Measurements from ENCODE around the gene BLACAT1.
A peak's percentile ranks its signal among the peaks of the same experiment; 100 is the strongest.

BLACAT1 gene

DNA sequence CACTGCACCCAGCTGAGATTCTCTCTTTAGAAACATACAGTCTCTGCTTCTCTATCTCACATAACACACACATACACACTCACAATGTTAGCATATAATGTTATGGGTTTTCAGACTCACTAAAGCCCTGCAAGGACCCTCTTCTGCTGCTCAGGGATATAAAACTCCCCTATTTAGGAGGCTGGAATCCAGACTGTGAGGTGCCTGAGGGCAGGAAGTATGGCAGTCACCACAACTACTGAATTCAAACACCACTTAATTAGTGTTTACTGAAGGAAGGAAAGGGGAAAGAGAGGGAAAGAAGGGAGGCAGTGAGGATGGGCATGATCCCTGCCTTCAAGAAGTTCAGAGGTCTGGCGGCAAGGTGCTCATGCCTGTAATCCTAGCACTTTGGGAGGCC is 40.8 kb upstream of the BLACAT1 start:
- TF ChIP-seq CEBPB (IDR thresholded peaks at IDR 0.05) (no peak), EP300 (IDR thresholded peaks at IDR 0.05; ENCODE audit: borderline replicate concordance) (no peak), TCF12 (IDR thresholded peaks at IDR 0.05; ENCODE audit: low read depth) (no peak), EGR1 (IDR thresholded peaks at IDR 0.05) (no peak), TAF1 (IDR thresholded peaks at IDR 0.05; ENCODE audit: low read depth) (no peak), YY1 (IDR thresholded peaks at IDR 0.05; ENCODE audit: low read depth) (no peak)
- TF ChIP-seq, protein P1, sequence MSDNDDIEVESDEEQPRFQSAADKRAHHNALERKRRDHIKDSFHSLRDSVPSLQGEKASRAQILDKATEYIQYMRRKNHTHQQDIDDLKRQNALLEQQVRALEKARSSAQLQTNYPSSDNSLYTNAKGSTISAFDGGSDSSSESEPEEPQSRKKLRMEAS (IDR thresholded peaks at IDR 0.05), result no peak
- TF ChIP-seq, protein P2, sequence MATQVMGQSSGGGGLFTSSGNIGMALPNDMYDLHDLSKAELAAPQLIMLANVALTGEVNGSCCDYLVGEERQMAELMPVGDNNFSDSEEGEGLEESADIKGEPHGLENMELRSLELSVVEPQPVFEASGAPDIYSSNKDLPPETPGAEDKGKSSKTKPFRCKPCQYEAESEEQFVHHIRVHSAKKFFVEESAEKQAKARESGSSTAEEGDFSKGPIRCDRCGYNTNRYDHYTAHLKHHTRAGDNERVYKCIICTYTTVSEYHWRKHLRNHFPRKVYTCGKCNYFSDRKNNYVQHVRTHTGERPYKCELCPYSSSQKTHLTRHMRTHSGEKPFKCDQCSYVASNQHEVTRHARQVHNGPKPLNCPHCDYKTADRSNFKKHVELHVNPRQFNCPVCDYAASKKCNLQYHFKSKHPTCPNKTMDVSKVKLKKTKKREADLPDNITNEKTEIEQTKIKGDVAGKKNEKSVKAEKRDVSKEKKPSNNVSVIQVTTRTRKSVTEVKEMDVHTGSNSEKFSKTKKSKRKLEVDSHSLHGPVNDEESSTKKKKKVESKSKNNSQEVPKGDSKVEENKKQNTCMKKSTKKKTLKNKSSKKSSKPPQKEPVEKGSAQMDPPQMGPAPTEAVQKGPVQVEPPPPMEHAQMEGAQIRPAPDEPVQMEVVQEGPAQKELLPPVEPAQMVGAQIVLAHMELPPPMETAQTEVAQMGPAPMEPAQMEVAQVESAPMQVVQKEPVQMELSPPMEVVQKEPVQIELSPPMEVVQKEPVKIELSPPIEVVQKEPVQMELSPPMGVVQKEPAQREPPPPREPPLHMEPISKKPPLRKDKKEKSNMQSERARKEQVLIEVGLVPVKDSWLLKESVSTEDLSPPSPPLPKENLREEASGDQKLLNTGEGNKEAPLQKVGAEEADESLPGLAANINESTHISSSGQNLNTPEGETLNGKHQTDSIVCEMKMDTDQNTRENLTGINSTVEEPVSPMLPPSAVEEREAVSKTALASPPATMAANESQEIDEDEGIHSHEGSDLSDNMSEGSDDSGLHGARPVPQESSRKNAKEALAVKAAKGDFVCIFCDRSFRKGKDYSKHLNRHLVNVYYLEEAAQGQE (IDR thresholded peaks at IDR 0.05; ENCODE audit: low read depth), result no peak

DNA sequence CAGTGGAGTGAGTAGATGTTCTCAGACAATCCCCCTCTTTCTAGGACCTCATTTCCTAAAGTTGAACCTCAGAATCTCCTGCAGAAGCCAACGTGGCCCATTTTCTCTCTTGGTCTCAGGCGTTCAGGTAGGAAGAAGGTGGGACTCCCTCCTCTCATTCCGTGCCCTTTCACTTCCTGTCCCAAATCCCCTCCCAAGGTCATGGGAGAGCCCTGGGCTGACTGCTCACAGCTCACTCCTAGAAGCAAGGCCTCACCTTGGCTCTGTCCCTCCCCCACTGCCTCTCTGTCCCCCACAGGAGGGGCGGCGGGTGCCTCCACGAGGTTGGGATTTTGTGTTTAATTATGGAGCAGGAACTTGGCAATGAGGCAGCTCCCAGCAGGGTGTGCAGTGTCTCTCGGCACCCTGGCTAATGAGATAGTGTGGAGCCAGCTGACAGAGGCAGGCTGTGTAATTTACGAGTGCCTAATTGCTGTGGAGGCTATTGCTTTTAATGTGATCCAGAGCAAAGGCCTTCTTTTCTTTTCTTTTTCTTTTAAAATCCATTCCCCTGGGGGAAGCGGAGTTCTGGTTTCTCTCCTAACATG is 39.5 kb upstream of the BLACAT1 start:
- peak; percentile 42; the same call in 1 of the 2 replicates for TF ChIP-seq TEAD4 (IDR thresholded peaks at IDR 0.05)
- TF ChIP-seq CREB1 (IDR thresholded peaks at IDR 0.05; ENCODE audit: low read depth), result no peak
- TF ChIP-seq, protein P1 (IDR thresholded peaks at IDR 0.05), result peak; percentile 41; the same call in 1 of the 2 replicates
- TF ChIP-seq EGR1 (IDR thresholded peaks at IDR 0.05), result no peak
- TF ChIP-seq EP300 (IDR thresholded peaks at IDR 0.05; ENCODE audit: borderline replicate concordance), result peak; percentile 58; the same call in 1 of the 2 replicates
- TF ChIP-seq RAD21 (IDR thresholded peaks at IDR 0.05; ENCODE audit: low read depth), result no peak
- peak; percentile 84 for TF ChIP-seq TCF12 (IDR thresholded peaks at IDR 0.05; ENCODE audit: low read depth)
- 0 out of 2 replicates have a peak, but pooled peaks have one; percentile 46 for TF ChIP-seq ZBTB7A (IDR thresholded peaks at IDR 0.05; ENCODE audit: low read depth)
- TF ChIP-seq CEBPB (IDR thresholded peaks at IDR 0.05), result no peak
- no peak for TF ChIP-seq FOXM1 (IDR thresholded peaks at IDR 0.05; ENCODE audit: borderline replicate concordance, low read depth)
- TF ChIP-seq TAF1 (IDR thresholded peaks at IDR 0.05; ENCODE audit: low read depth), result no peak
- TF ChIP-seq, protein P2 (IDR thresholded peaks at IDR 0.05; ENCODE audit: low read depth), result no peak
- no peak for TF ChIP-seq YY1 (IDR thresholded peaks at IDR 0.05; ENCODE audit: low read depth)
- TF ChIP-seq NFIC (IDR thresholded peaks at IDR 0.05), result peak; percentile 94

DNA sequence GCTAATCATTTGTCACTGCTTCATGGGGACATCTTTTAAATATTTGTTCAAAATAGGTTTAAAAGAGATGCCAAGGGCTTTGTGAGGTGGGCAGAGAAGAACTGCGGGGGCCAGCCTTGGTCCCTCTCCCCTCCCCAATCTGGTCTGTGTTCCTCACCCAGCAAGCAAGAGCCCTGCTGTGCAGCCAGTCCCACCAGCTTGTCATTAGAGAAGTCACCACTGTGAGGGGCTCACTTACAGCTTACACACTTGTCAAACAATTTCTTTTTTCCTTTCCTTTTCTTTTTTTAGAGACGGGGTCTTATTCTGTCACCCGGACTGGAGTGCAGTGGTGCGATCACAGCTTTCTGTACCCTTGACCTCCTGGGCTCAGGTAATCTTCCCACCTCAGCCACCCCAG is 38.3 kb upstream of the BLACAT1 start:
- TF ChIP-seq TEAD4 (IDR thresholded peaks at IDR 0.05) (no peak), EP300 (IDR thresholded peaks at IDR 0.05; ENCODE audit: borderline replicate concordance) (no peak), TCF12 (IDR thresholded peaks at IDR 0.05; ENCODE audit: low read depth) (no peak), NFIC (IDR thresholded peaks at IDR 0.05) (no peak)
- TF ChIP-seq, protein P3, sequence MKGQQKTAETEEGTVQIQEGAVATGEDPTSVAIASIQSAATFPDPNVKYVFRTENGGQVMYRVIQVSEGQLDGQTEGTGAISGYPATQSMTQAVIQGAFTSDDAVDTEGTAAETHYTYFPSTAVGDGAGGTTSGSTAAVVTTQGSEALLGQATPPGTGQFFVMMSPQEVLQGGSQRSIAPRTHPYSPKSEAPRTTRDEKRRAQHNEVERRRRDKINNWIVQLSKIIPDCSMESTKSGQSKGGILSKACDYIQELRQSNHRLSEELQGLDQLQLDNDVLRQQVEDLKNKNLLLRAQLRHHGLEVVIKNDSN (IDR thresholded peaks at IDR 0.05), result no peak
- TF ChIP-seq, protein P1 (IDR thresholded peaks at IDR 0.05), result no peak

DNA sequence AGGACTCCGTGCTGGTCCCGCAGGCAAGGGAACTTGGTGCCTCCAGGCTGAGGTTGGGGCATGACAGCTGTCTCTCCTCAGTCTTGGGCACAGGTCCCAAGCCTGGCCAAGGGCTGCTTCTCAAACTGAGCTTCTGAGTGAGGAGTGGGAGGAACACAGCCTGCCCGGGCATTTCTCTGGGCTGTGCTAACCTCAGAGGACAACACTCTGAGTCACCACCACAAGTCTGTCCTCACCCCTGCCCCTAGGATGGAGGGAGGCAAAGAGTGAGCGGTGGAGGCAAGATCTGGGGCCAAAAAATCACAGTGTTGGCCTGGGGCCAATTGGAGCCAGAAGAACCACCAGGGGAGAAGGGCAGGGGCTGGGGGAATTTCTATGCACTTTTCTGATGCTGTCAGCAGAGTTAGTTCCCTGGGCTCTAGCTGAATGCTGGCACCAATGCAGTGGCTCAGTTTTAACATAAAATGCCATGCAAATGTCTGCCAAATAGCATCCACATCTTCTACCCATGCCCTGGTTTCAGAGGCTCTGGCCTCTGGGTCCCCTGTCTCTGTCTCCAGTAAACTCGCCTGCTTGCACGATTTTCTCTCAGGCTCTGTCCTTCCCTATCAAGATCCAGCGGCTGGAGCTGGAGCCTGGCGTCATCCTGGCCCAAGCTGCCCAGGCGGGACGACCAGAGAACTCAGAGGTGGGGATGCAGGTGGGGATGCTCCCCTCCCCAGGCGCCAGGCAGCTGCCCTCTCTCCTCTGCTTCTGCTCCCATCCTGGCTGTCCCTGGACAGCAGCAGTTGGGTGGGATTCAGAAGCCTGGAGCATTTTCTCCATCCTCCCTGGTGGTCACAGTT is 37.6 kb upstream of the BLACAT1 start:
- no peak for TF ChIP-seq EGR1 (IDR thresholded peaks at IDR 0.05)
- TF ChIP-seq NFIC (IDR thresholded peaks at IDR 0.05), result peak; percentile 84
- TF ChIP-seq TCF12 (IDR thresholded peaks at IDR 0.05; ENCODE audit: low read depth), result no peak
- TF ChIP-seq, protein P1 (IDR thresholded peaks at IDR 0.05), result no peak

DNA sequence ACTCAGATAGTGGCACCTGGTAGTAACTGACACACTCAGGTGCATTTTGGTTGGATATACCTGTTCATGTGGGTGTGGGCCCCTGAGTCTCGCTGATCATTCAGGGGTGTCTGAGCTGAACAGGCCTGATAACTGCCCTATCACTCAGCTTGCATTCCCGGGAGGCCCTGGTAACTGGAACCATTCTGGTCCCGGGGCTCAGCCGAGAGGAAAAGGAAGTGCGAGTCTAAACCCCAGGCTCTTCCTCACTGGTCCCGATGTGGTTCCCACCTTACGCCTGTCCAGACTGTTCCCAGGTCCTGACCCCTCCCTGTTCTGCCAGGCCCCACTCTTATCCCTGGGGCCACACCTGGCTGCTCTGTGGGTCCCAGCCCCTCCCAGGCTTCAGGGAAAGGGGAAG is 36.9 kb upstream of the BLACAT1 start:
- TF ChIP-seq TEAD4 (IDR thresholded peaks at IDR 0.05) (no peak), YY1 (IDR thresholded peaks at IDR 0.05; ENCODE audit: low read depth) (no peak), FOXM1 (IDR thresholded peaks at IDR 0.05; ENCODE audit: borderline replicate concordance, low read depth) (no peak), NFIC (IDR thresholded peaks at IDR 0.05) (no peak), ZBTB7A (IDR thresholded peaks at IDR 0.05; ENCODE audit: low read depth) (no peak), RAD21 (IDR thresholded peaks at IDR 0.05; ENCODE audit: low read depth) (no peak), TCF12 (IDR thresholded peaks at IDR 0.05; ENCODE audit: low read depth) (no peak), CEBPB (IDR thresholded peaks at IDR 0.05) (no peak), EP300 (IDR thresholded peaks at IDR 0.05; ENCODE audit: borderline replicate concordance) (no peak), EGR1 (IDR thresholded peaks at IDR 0.05) (no peak), TAF1 (IDR thresholded peaks at IDR 0.05; ENCODE audit: low read depth) (no peak)
- TF ChIP-seq, protein P1 (IDR thresholded peaks at IDR 0.05), result no peak
- TF ChIP-seq, protein P2 (IDR thresholded peaks at IDR 0.05; ENCODE audit: low read depth), result no peak
